ENCODE measurements around the gene CYP4B1. TPM values are rescaled to one million over a fixed set of nuclear protein-coding genes. Genes with fewer than 3 reads are reported as not detected.
"Not testable (repeated sequence)": the region's sequence is repeated elsewhere in the genome, so short reads cannot be mapped to it uniquely, and the experiment has no call there.

Gene CYP4B1
- total RNA-seq (2014; rRNA removed; shearing (Covaris generic)), result not detected in 2 replicates
- polyA plus RNA-seq (2015; cell fraction: cytosol; rRNA removed), result not detected in 2 replicates
- not detected in 2 replicates for polyA plus RNA-seq (2015; cell fraction: nucleus; rRNA removed)

GRCh38 chr1:46798810-46799209 lies at the start of gene CYP4B1:
TSS of gene CYP4B1 (plus strand) at chr1:46799046. CDS start at chr1:46799082, 36 bp downstream.
- DNase-seq (ENCODE audit: low read depth), result no peak

GRCh38 chr1:46749404-46749803 lies 49.4 kb upstream of the CYP4B1 start:
- no peak for DNase-seq (ENCODE audit: low read depth)

DNA sequence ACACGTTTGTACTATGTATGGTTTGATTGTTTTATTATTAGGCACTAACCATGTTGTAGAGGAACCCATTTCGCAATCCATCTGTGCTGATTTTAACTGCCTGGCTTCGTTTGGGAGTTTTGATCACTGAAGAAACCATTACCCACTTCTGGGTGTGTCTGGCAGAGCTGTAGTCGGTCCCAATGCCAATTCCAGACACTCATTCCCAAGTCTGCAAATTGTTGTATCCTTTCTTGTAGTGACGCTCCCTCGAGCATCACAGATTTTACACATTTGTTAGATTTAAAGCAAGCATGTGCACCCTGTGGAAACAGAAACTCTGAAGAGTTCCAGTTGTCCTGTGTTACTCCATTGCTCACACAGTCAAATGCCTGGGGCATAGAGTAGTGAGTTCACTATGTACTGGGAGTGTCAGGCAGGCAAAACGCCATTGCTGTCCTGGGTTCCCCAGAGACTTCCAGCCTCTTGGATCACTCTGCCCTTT lies 48.9 kb upstream of the CYP4B1 start:
- DNase-seq (ENCODE audit: low read depth), result no peak

GRCh38 chr1:46753985-46754384 lies 44.9 kb upstream of the CYP4B1 start:
- no peak for DNase-seq (ENCODE audit: low read depth)

GRCh38 chr1:46754707-46755106 lies 44.1 kb upstream of the CYP4B1 start:
- DNase-seq (ENCODE audit: low read depth), result peak; percentile 11

GRCh38 chr1:46755121-46755520 lies 43.7 kb upstream of the CYP4B1 start:
- DNase-seq (ENCODE audit: low read depth), result no peak

GRCh38 chr1:46757247-46757955 lies 41.4 kb upstream of the CYP4B1 start:
- DNase-seq (ENCODE audit: low read depth), result peak; percentile 30

DNA sequence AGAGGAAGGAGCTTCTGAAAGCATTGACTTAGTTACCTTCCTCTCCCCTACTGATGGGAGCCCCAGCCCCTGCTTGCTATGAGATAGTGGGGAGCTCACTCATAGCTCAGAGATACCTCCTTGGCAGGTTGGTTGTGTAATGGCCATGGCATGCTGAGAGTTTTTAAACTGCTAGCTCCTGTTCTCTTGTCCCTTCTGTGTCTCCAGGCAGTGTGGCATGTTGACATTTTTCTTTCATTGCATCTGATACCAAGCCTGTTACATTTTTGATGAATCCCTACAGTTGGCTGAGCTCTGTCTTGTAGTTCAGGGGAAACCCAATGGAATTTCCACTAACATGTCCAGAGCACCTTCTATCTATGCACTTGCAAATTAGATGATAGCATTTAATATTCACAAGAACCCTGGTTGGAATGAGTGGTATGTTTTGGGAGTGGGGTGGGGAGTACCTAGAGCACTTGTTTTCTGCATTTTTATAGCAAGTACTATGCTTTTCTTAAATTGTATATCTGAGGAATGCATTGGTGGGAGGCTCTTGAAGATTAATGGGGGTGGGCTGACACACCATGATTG lies 40.8 kb upstream of the CYP4B1 start:
- DNase-seq (ENCODE audit: low read depth), result no peak

DNA sequence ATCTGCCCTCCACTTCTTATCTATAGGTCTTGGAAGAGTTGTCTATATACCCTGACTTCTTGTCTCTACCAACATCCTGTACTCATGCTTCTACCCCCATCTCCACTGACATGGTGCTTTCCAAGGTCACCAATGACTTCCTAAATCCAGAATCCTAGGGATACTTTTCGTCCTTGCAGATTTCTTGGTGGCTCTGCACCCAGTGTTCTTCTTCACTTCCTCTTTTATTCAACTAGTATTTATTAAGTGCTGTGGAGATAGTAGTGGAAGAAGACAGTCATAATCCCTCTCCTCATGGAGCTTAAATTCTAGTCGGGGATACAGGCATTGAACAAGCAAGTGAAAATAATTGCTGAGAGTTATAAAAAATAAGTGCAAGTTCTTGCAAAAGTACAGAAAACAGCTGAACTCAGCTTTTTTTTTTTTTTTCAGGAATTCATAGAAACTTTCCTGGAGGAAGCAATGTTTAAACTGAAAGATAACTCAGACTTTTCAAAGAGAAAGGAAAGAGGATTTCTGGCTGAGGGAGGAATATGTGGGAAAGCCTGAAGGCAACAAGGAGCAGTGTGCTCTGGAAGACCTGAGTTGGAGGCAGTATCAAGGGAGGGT lies 38.2 kb upstream of the CYP4B1 start:
- no peak for DNase-seq (ENCODE audit: low read depth)

GRCh38 chr1:46761740-46762139 lies 37.1 kb upstream of the CYP4B1 start:
- no peak for DNase-seq (ENCODE audit: low read depth)

- no peak for DNase-seq (ENCODE audit: low read depth)
Measured at GRCh38 chr1:46764402-46764801, 34.4 kb upstream of the CYP4B1 start.

- DNase-seq (ENCODE audit: low read depth), result no peak
Measured at GRCh38 chr1:46767649-46768282, 31.1 kb upstream of the CYP4B1 start.

GRCh38 chr1:46768445-46768844 lies 30.4 kb upstream of the CYP4B1 start:
- no peak for DNase-seq (ENCODE audit: low read depth)

- DNase-seq (ENCODE audit: low read depth), result no peak
Measured at GRCh38 chr1:46769028-46769740, 29.7 kb upstream of the CYP4B1 start.

DNA sequence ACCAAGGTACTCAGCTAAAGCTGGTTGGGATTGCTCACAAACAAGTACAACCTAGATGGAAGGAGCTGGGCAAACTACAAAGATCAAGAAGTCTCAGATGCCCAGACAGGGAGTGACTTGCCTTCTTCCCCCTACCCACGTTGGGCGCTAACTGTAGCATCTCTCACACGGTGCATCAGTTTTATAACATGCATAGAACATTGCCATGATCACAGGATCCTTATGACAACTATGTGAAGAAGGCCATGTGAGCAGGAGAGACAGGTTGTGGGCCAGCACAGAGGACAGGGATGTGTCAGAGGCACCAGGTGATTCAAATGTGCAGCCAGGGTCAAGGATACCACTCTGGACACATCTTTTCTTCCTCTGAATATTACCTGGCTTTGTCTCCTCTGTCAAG lies 28.3 kb upstream of the CYP4B1 start:
- no peak for DNase-seq (ENCODE audit: low read depth)

- DNase-seq (ENCODE audit: low read depth), result no peak
Measured at GRCh38 chr1:46772571-46772970, 26.3 kb upstream of the CYP4B1 start.

DNA sequence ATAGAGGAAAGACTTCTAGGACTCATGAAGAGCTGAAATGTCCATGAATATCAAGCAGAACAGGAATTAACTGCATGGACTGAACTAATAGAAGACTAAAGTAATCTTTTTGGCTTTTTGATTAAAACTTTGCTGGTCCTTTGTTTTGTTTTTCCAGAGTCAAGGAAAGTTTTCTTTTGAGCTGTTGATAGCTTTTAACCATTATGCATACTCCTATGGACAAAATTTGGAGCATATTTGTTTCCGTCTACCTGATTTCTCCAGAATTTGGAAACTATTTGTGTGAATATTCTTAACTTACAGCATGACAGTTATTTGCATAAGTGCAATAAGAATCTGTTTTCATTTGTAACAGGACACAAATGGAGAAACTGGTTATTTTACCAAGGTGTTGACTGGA lies 24.5 kb upstream of the CYP4B1 start:
- no peak for DNase-seq (ENCODE audit: low read depth)

GRCh38 chr1:46778456-46778855 lies 20.4 kb upstream of the CYP4B1 start:
- DNase-seq (ENCODE audit: low read depth), result not testable (repeated sequence)

DNA sequence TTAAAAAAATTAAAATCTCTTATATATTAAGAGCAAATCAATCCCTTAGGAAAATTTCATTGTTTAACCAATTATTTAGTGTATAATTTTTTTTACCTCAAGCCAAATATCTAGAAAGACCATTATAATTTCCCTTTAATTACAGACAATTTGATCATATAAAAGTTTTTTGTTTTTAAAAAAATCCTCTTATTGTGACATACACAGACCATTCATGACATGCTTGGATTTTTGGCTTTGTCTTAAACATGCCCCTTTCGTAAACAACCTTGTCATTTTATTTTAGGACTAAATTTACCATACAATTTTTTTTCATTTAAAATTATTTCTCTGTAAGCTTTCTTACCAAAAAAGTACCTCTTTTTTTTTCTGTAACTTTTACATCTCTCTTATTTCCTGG lies 14.2 kb upstream of the CYP4B1 start:
- DNase-seq (ENCODE audit: low read depth), result no peak

DNA sequence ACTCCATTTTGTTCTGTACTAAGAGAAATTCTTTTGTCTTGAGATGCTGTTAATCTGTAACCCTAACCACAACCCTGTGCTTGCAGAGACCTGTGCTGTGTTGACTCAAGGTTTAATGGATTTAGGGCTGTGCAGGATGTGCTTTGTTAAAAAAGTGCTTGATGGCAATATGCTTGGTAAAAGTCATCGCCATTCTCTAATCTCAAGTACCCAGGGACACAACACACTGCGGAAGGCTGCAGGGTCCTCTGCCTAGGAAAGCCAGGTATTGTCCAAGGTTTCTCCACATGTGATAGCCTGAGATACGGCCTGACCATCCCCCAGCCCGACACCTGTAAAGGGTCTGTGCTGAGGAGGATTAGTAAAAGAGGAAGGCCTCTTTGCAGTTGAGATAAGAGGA lies 10.2 kb upstream of the CYP4B1 start:
- DNase-seq (ENCODE audit: low read depth), result not testable (repeated sequence)

DNA sequence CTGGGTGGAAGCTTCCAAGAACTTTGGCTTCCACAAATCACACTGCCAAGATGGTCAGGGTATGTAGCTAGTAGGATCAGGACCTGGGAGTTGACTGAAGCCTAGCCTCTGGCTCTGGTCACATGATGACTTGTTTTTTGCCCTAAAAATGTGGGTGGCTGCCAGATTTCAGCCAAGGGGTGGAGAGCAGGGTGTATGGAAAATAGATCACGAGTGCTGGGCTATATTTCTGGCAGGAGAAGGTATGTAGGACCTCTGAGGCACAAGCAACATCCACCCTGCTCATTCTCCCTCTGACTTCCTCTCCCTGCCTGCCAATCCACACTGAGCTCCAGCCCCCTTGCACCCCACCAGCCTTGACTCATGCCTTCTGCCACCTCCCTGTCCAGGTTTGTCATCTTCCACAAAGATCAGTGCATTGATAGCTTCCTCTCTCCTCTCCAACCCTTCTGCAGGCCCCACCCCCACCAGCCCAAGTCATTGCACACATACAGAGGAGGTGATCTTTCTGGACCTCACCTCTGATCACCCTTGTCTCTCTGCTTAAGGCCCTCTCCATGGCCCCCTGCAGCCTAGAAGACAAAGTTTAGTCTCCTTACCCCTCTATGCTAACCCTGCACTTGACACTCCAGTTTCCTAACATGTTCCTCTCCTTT lies 8.3 kb upstream of the CYP4B1 start:
- DNase-seq (ENCODE audit: low read depth), result no peak
